GM12878 (cell line): ENCODE data around the gene CMBL. TPM values are rescaled to one million over a fixed set of nuclear protein-coding genes. Genes with fewer than 3 reads are reported as not detected.

Source experiments
- ATAC-seq: fragments of 200-7000 bp; cut with Tn5 transposase; 3 replicates; pipeline ENCODE4 v1.9.1; 2020; ENCODE audit warnings: mild to moderate bottlenecking, moderate library complexity
- BruUV-seq: library from RNA; stranded (reverse); fragments of 400-500 nt; replicated peaks from 2 replicates; lab custom pipeline; 2021; lab: Mats Ljungman, UMichigan
- CTCF ChIA-PET: fragments of 300-600 bp; sonication (Branson Sonifier 250); formaldehyde crosslinking; extraction: SDS; loops from one replicate; lab custom pipeline; 2021; ENCODE audit warnings: inconsistent platforms; lab: Yijun Ruan, JAX
- POLR2A ChIA-PET: fragments of 350-600 bp; formaldehyde crosslinking; extraction: SDS; loops from one replicate; lab custom pipeline; 2021; ENCODE audit warnings: inconsistent platforms; lab: Charles Lee
- RAD21 ChIA-PET: fragments of 300-600 bp; sonication (Branson Sonifier 250); formaldehyde crosslinking; loops from one replicate; lab custom pipeline; 2023; ENCODE audit warnings: antibody characterized with exemption; ENCODE audit not compliant: unreplicated experiment; lab: Charles Lee
- SMC1A ChIA-PET: fragments of 300-600 bp; sonication (Branson Sonifier 250); formaldehyde crosslinking; loops from one replicate; lab custom pipeline; 2023; ENCODE audit not compliant: unreplicated experiment, uncharacterized antibody; lab: Charles Lee
- DNase-seq: peaks from one replicate; pipeline ENCODE4 v3.0.0-alpha.2; 2011; ENCODE audit warnings: low read depth, low spot score
- FAIRE-seq: peaks from 3 replicates; lab custom pipeline; 2011; peaks lifted over from hg19 to GRCh38; lab: Jason Lieb, UNC
- H2AFZ ChIP-seq: 2 replicates; pipeline ENCODE4 v1.6.0; 2011; ENCODE audit warnings: low read depth, low read length, control low read depth; ENCODE audit not compliant: control insufficient read depth
- H3K27ac ChIP-seq: 2 replicates; pipeline ENCODE4 v1.5.1; 2011; ENCODE audit warnings: control low read depth; ENCODE audit not compliant: control insufficient read depth, insufficient read depth
- H3K27me3 ChIP-seq, 2 experiments: replicated peaks in 1 of 2; 2 replicates each; pipeline versions ENCODE4 v1.6.0 to v1.6.1; 2011; ENCODE audit warnings: low read length in 1 of 2; ENCODE audit not compliant: control insufficient read depth in 2 of 2, insufficient read depth in 2 of 2
- H3K36me3 ChIP-seq, 2 experiments: 2 replicates each; pipeline ENCODE4 v1.5.1; 2011; ENCODE audit warnings: low read length in 1 of 2; ENCODE audit not compliant: control insufficient read depth in 2 of 2, insufficient read depth in 2 of 2
- H3K4me1 ChIP-seq: 2 replicates; pipeline ENCODE4 v1.6.1; 2011; ENCODE audit warnings: mild to moderate bottlenecking, low read length, moderate library complexity, mixed read lengths; ENCODE audit not compliant: control insufficient read depth, insufficient read depth
- H3K4me2 ChIP-seq: 2 replicates; pipeline ENCODE4 v1.6.0; 2011; ENCODE audit warnings: control low read depth; ENCODE audit not compliant: control insufficient read depth, insufficient read depth
- H3K4me3 ChIP-seq: fragments of 200-600 bp; sonication (generic); 2 replicates; pipeline ENCODE4 v1.5.1; 2016
- H3K79me2 ChIP-seq: 2 replicates; pipeline ENCODE4 v1.6.0; 2011; ENCODE audit warnings: low read length; ENCODE audit not compliant: control insufficient read depth, insufficient read depth
- H3K9ac ChIP-seq: 2 replicates; pipeline ENCODE4 v1.8.0; 2011; ENCODE audit warnings: low read length, control low read depth, mixed read lengths; ENCODE audit not compliant: control insufficient read depth, insufficient read depth
- H3K9me3 ChIP-seq: replicated peaks from 3 replicates; pipeline ENCODE4 v1.5.1; 2011; ENCODE audit warnings: mild to moderate bottlenecking, low read length; ENCODE audit not compliant: control insufficient read depth, insufficient read depth
- H4K20me1 ChIP-seq: 2 replicates; pipeline ENCODE4 v1.6.0; 2011; ENCODE audit not compliant: control insufficient read depth, insufficient read depth
- NR2C2 ChIP-seq: IDR thresholded peaks from 2 replicates; pipeline ENCODE4 v1.6.1; 2011; ENCODE audit warnings: borderline replicate concordance, low read depth; ENCODE audit not compliant: control insufficient read depth, insufficient read length
- PAX5 ChIP-seq: IDR thresholded peaks from 2 replicates; pipeline ENCODE4 v1.6.1; 2011; ENCODE audit warnings: low read depth, low read length, borderline replicate concordance
- PML ChIP-seq: IDR thresholded peaks from 2 replicates; pipeline ENCODE4 v1.6.1; 2012; ENCODE audit warnings: low read length, inconsistent platforms
- RUNX3 ChIP-seq: IDR thresholded peaks from 2 replicates; pipeline ENCODE4 v1.6.1; 2012; ENCODE audit warnings: low read length, inconsistent platforms
- SIN3A ChIP-seq: IDR thresholded peaks from 2 replicates; pipeline ENCODE4 v1.6.1; 2012; ENCODE audit warnings: low read depth, low read length, improper control_type of control experiment
- TAF1 ChIP-seq: IDR thresholded peaks from 2 replicates; pipeline ENCODE4 v1.6.1; 2011; ENCODE audit warnings: mild to moderate bottlenecking, low read depth, low read length, borderline replicate concordance
- WGBS: methylation state at CpG from one replicate; pipeline ENCODE4 v1.1.6; 2016; ENCODE audit warnings: low lambda C conversion rate; ENCODE audit not compliant: insufficient replicate concordance, insufficient coverage; ENCODE audit errors: missing lambda C conversion rate; 5-methylcytosine and 5-hydroxymethylcytosine counted together
- in situ Hi-C: fragments of 300-500 bp; cut with MboI; formaldehyde crosslinking; loops from 9 replicates; pipeline ENCODE4 v1.14.3; 2018; ENCODE audit warnings: mixed read lengths
- intact Hi-C: fragments of 100-400 bp; cut with micrococcal nuclease; formaldehyde crosslinking; loops from one replicate; pipeline ENCODE4 v1.14.2; 2022; ENCODE audit not compliant: unreplicated experiment
- polyA plus RNA-seq, 11 experiments: library from polyadenylated mRNA; depleted of rRNA in 4 of 11; unstranded in 6 of 11; stranded (reverse) in 5 of 11; fragments of >200 nt; fragmentation: Nextera tagmentation in 4 of 11; fragmentation: Illumina TruSeq in 1 of 11; extraction: Ambion mirVana in 4 of 11; extraction: Trizol in 1 of 11; gene quantifications; 1 replicate in 1 of 11; 2 replicates in 10 of 11; pipeline versions ENCODE4 v1.2.1 to v1.2.3, GENCODE V29; 2011 to 2016; ENCODE audit warnings: inconsistent platforms in 2 of 11, missing spikeins in 2 of 11, low read depth in 1 of 11
- total RNA-seq, 4 experiments: library from RNA; depleted of rRNA in 3 of 4; stranded (reverse); fragments of >200 nt in 3 of 4; fragmentation: Illumina TruSeq in 1 of 4; extraction: Trizol in 1 of 4; gene quantifications; 2 replicates each; pipeline versions ENCODE4 v1.2.1 to v1.2.3, GENCODE V29; 2013 to 2021

The CMBL gene
- total and polyA plus RNA-seq, 10 of the 15 experiments (the other 5 are each of a cell fraction or from before 2014, with no cell fraction given) = 1.8 to 15.6 (median 7.5) TPM

DNA sequence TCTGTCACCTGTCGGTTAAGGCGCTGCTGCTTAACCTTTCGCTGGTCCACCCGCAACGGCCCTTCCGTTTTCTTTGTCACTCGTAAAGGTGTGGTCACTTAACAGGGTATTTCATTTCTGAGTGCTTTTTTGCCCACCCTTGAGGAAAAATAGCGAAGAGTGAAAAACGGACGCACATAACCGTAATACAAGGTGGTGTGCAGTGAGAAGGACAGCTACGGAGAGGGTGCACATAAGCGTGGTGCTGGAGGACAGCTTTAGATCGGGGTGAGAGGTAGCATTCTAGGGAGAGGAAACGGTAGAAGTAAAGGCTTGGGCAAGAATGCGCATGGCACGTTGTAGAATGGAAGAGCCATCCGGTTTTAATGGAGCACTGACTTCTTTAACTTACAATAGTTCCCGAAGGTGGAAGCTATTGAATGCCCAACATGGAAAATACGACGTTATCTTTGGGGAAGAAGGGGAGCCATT is 56.9 kb downstream of the CMBL start:
- Histone ChIP-seq H3K4me3 (peak overlapping the region; percentile 99), H2AFZ (peak overlapping the region; percentile 99)
- no peak for DNase-seq

More for the DNA sequence above, 56.9 kb downstream of the CMBL start:
- BruUV-seq = no TSS peak
- H3K36me3 ChIP-seq = peaks cover 3 to 18% of the 10 kb centered on the region in 2 experiments
- RAD21 ChIA-PET = no interaction called here
- ATAC-seq (peak; percentile 40), FAIRE-seq (no peak)
- peak overlapping the region; percentile 76 for H3K4me2 ChIP-seq
- H4K20me1 ChIP-seq = peaks cover 6% of the 10 kb centered on the region
- TF ChIP-seq RUNX3 (0 out of 2 replicates have a peak, but pooled peaks have one; percentile 1), TAF1 (no peak), PML (no peak), NR2C2 (no peak), SIN3A (0 out of 2 replicates have a peak, but pooled peaks have one; percentile 1), PAX5 (no peak)
- peaks cover 7% of the 10 kb centered on the region; the same call in 1 of the 2 replicates for H3K4me1 ChIP-seq
- POLR2A ChIA-PET = interaction anchor here (0.6 to 1.5 kb wide), 4 partner anchors 14 to 104 kb away, joined by 3 to 7 read pairs (median 4); no protein-coding TSS in a partner anchor
- H3K79me2 ChIP-seq = peaks cover 79% of the 10 kb centered on the region
- intact Hi-C loops = loop anchor here (5.0 kb wide), 1 partner anchor 511 kb away; the partner anchor contains the start of gene DAP
- CTCF ChIA-PET = interaction anchor here (1.0 to 1.3 kb wide), 3 partner anchors 33 to 170 kb away, joined by 3 to 6 read pairs (median 5); no protein-coding TSS in a partner anchor
- H3K27ac ChIP-seq = peak overlapping the region; percentile 97
- H3K9me3 ChIP-seq = no peaks in the 10 kb centered on the region
- H3K9ac ChIP-seq = peak overlapping the region; percentile 85
- in situ Hi-C loops = no loop called here
- under 1% methylated on average over 21 of the region's 21 CpGs for WGBS
- H3K27me3 ChIP-seq = no peaks in the 10 kb centered on the region
- SMC1A ChIA-PET = interaction anchor here (0.9 to 1.9 kb wide), 4 partner anchors 12 to 107 kb away, joined by 3 to 5 read pairs (median 4); partner anchors contain the start of gene MARCHF6
